H1 (cell line): ENCODE results near the gene SPEM1. TPM values are rescaled to one million over a fixed set of nuclear protein-coding genes. Genes with fewer than 3 reads are reported as not detected.

ENCODE experiments used
- KDM1A ChIP-seq: fragments of 200-600, 300-600 bp; sonication (generic); IDR thresholded peaks from 2 replicates; pipeline ENCODE4 v1.7.1; 2016; ENCODE audit warnings: mild to moderate bottlenecking, low read length, borderline replicate concordance
- RFX5 ChIP-seq: IDR thresholded peaks from 2 replicates; pipeline ENCODE4 v1.6.1; 2011; ENCODE audit warnings: low read depth, low read length, improper control_type of control experiment, borderline replicate concordance
- SIRT6 ChIP-seq: IDR thresholded peaks from one replicate; pipeline ENCODE4 v1.7.1; 2012; ENCODE audit warnings: low read length, inconsistent platforms
- polyA plus RNA-seq, 7 experiments: library from polyadenylated mRNA; depleted of rRNA in 3 of 7; stranded (reverse) in 5 of 7; unstranded in 2 of 7; fragments of >200 nt in 5 of 7; fragments of 200-250 nt in 2 of 7; gene quantifications; 1 replicate in 5 of 7; 2 replicates in 1 of 7; 4 replicates in 1 of 7; pipeline versions ENCODE4 v1.2.1 to v1.2.3, GENCODE V29; 2011 to 2013; ENCODE audit warnings: missing spikeins in 2 of 7, mixed read lengths in 2 of 7
- total RNA-seq: library from RNA; stranded (reverse); fragmentation: NEBNext Ultra II Directional; extraction: Animal tissue kit (Norgen Biotek cat#: 25700); gene quantifications from 2 replicates; pipeline ENCODE4 v1.2.1, GENCODE V29; 2021

The SPEM1 gene
- total and polyA plus RNA-seq, 2 of the 8 experiments (the other 6 are each of a cell fraction or from before 2014, with no cell fraction given) = not detected

- no peak for TF ChIP-seq SIRT6
- no peak for TF ChIP-seq KDM1A
- TF ChIP-seq RFX5 = no peak; the same call in 1 of the 2 replicates
Observed at GRCh38 chr17:7436556-7437368, 16.6 kb downstream of the SPEM1 start (continued).
